Heart right ventricle (tissue), 16 donors: ENCODE data around the gene NECTIN4. TPM values are rescaled to one million over a fixed set of nuclear protein-coding genes. Genes with fewer than 3 reads are reported as not detected.

ENCODE experiments used
- ATAC-seq, 8 donors: fragments of 200-7000 bp; cut with Tn5 transposase; one replicate each; pipeline ENCODE4 v1.9.1; 2020; ENCODE audit warnings: mild to moderate bottlenecking in 8 of 8, moderate library complexity in 8 of 8, moderate number of reproducible peaks in 1 of 8
- DNase-seq, 2 donors: peaks; one replicate each; pipeline ENCODE4 v3.0.0-alpha.2; 2020
- H3K27ac ChIP-seq, 10 donors: fragments of 200-600 bp; sonication (generic) in 2 of 10; one replicate each; pipeline versions ENCODE4 v1.5.0 to v1.8.0; 2020 to 2022; ENCODE audit warnings: mild to moderate bottlenecking in 3 of 10
- H3K27me3 ChIP-seq, 7 donors: fragments of 200-600 bp; one replicate each; pipeline ENCODE4 v1.8.0; 2021 to 2022; ENCODE audit warnings: mild to moderate bottlenecking in 2 of 7
- H3K36me3 ChIP-seq, 9 donors: fragments of 200-600 bp; sonication (generic) in 1 of 9; one replicate each; pipeline versions ENCODE4 v1.5.0 to v1.8.0; 2020 to 2022; ENCODE audit warnings: mild to moderate bottlenecking in 2 of 9
- H3K4me1 ChIP-seq, 9 donors: fragments of 200-600 bp; sonication (generic) in 1 of 9; one replicate each; pipeline versions ENCODE4 v1.5.0 to v1.8.0; 2020 to 2022; ENCODE audit warnings: mild to moderate bottlenecking in 4 of 9
- H3K4me3 ChIP-seq, 10 donors: fragments of 200-600 bp; sonication (generic) in 2 of 10; one replicate each; pipeline versions ENCODE4 v1.5.0 to v1.8.0; 2020 to 2022; ENCODE audit warnings: mild to moderate bottlenecking in 7 of 10, moderate library complexity in 2 of 10
- H3K9me3 ChIP-seq, 11 donors: fragments of 200-600 bp in 10 of 11; sonication (generic) in 2 of 11; one replicate each; pipeline versions ENCODE4 v1.5.0 to v1.8.0; 2013 to 2022; ENCODE audit warnings: mild to moderate bottlenecking in 2 of 11, control low read depth in 1 of 11, moderate library complexity in 1 of 11
- CTCF ChIP-seq, 9 donors: fragments of 200-600 bp; sonication (generic) in 2 of 9; IDR thresholded peaks; one replicate each; pipeline versions ENCODE4 v1.5.0 to v1.8.0; 2021 to 2022; ENCODE audit warnings: antibody characterized with exemption in 9 of 9, mild to moderate bottlenecking in 5 of 9, moderate library complexity in 1 of 9
- WGBS, 2 donors: extraction: QIAGEN DNeasy Blood & Tissue Kit; methylation state at CpG; one replicate each; pipeline ENCODE4 v1.1.7; 2013; ENCODE audit warnings: inconsistent platforms in 1 of 2; 5-methylcytosine and 5-hydroxymethylcytosine counted together
- intact Hi-C, 10 donors: fragments of 100-400 bp; cut with DNase I; formaldehyde crosslinking; loops; one replicate each; pipeline versions ENCODE4 v1.11.1 to v1.14.2; 2022
- polyA plus RNA-seq, 2 donors: library from polyadenylated mRNA; stranded (reverse); fragments of 200-250 nt; gene quantifications; one replicate each; pipeline ENCODE4 v1.2.3, GENCODE V29; 2013
- total RNA-seq, 10 donors: library from RNA; stranded (reverse); fragmentation: NEBNext Ultra II Directional in 3 of 10; extraction: Animal tissue kit (Norgen Biotek cat#: 25700) in 3 of 10; gene quantifications; one replicate each; pipeline versions ENCODE4 v1.2.1 to v1.2.4, GENCODE V29; 2021 to 2023
- donor health status: Arrhythmogenic right ventricular cardiomyopathy.
- donor health status: ischemic (EF 13 %, LVEDD 7.1; RV severe dilation, severe dysfunction).
- donor health status: healthy with polysubstance abuse.
- donor health status: DM: no; HTN: yes; CAD: no.
- donor health status: DM: no; HTN: no; CAD: no.
- donor health status: ischemic (EF 25% LVEDD 6.9; RV normal size, moderate dysfunction).
- donor health status: ischemic (EF 25% LVEDD 5.7; RV mildly dilated, moderate dysfunction).
- donor health status: healthy.
- donor health status: DM: yes; HTN: yes; CAD: no.
- donor health status: Ischemic cardiomyopathy.
- donor health status: ischemic (EF 35%, LVEDD 5.7; RV mildly dilated, moderate dysfunction).
- donor health status: nonischemic (EF 11% LVEDD 7.7; RV severe dilation, severe dysfunction).
- donor health status: DM: yes; HTN: yes; CAD: no.
- donor health status: PGD.
- donor health status: ischemic (EF 29% LVEDD 5.4; RV normal size, mild dysfunction).
- donor health status: nonischemic (EF 23%, LVEDD 6.1; RV moderate dilation, normal function).

NECTIN4 gene
- total and polyA plus RNA-seq, 12 donors, result 0.06 to 0.19 TPM; not detected in 10

GRCh38 chr1:161115132-161115711 lies 25.9 kb upstream of the NECTIN4 start:
- no peak overlapping the region for H3K27ac ChIP-seq
- no peaks in the 10 kb centered on the region for H3K27me3 ChIP-seq
- no peak for TF ChIP-seq CTCF (IDR thresholded peaks at IDR 0.05)
- intact Hi-C loops, result loop anchor here in 2 of 10 donors (5.0 kb wide), 2 partner anchors 37 to 68 kb away; partner anchors contain the start of genes UFC1 (in 1 of the 2) and USF1 (in 1 of the 2)
- H3K9me3 ChIP-seq, result no peaks in the 10 kb centered on the region
- no peak for ATAC-seq
- no peak overlapping the region for H3K4me3 ChIP-seq
- no peak for DNase-seq
- H3K36me3 ChIP-seq, result peaks cover 0 to 23% (median 4%) of the 10 kb centered on the region in 9 donors
- peaks cover 14 to 81% (median 63%) of the 10 kb centered on the region in 9 donors for H3K4me1 ChIP-seq
- 88 to 94% methylated on average over 12 of the region's 12 CpGs for WGBS, 2 donors

- Histone ChIP-seq H3K36me3 (peaks cover 0 to 23% (median 0%) of the 10 kb centered on the region in 9 donors), H3K27me3 (no peaks in the 10 kb centered on the region), H3K4me1 (peaks cover 11 to 75% (median 56%) of the 10 kb centered on the region in 9 donors), H3K4me3 (no peak overlapping the region), H3K27ac (no peak overlapping the region), H3K9me3 (no peaks in the 10 kb centered on the region)
- ATAC-seq (no peak), DNase-seq (no peak)
- intact Hi-C loops, result no loop called here
- 85 to 91% methylated on average over 2 of the region's 2 CpGs for WGBS, 2 donors
- no peak for TF ChIP-seq CTCF (IDR thresholded peaks at IDR 0.05)
These were observed 25.2 kb upstream of the NECTIN4 start for GRCh38 chr1:161114556-161114955.

- peaks cover 0 to 30% (median 0%) of the 10 kb centered on the region in 9 donors for H3K36me3 ChIP-seq
- H3K9me3 ChIP-seq, result no peaks in the 10 kb centered on the region
- no peak overlapping the region for H3K27ac ChIP-seq
- intact Hi-C loops, result no loop called here
- WGBS, 2 donors, result 82 to 90% methylated on average over 1 of the region's 1 CpG
- no peak for TF ChIP-seq CTCF (IDR thresholded peaks at IDR 0.05)
- peaks cover 8 to 69% (median 50%) of the 10 kb centered on the region in 9 donors for H3K4me1 ChIP-seq
- H3K27me3 ChIP-seq, result no peaks in the 10 kb centered on the region
- no peak for DNase-seq
- ATAC-seq, result no peak
- no peak overlapping the region for H3K4me3 ChIP-seq
These were observed 24.6 kb upstream of the NECTIN4 start for GRCh38 chr1:161113915-161114314.

- Histone ChIP-seq H3K4me3 (no peak overlapping the region), H3K27me3 (no peaks in the 10 kb centered on the region), H3K36me3 (peaks cover 0 to 34% (median 0%) of the 10 kb centered on the region in 9 donors), H3K27ac (no peak overlapping the region), H3K4me1 (peaks cover 0 to 54% (median 37%) of the 10 kb centered on the region in 9 donors), H3K9me3 (no peaks in the 10 kb centered on the region)
- WGBS, 2 donors, result 78 to 79% methylated on average over 2 of the region's 2 CpGs
- TF ChIP-seq CTCF (IDR thresholded peaks at IDR 0.05), result no peak
- ATAC-seq (no peak), DNase-seq (no peak)
- intact Hi-C loops, result no loop called here
These were observed 22.2 kb upstream of the NECTIN4 start for GRCh38 chr1:161111527-161111926.
